DMS153 (cell line): Measurements from ENCODE around the gene GMPR.

ENCODE experiments used
- DNase-seq: peaks from one replicate; lab custom pipeline; 2025; lab: John Stamatoyannopoulos, UW

Gene GMPR

DNA sequence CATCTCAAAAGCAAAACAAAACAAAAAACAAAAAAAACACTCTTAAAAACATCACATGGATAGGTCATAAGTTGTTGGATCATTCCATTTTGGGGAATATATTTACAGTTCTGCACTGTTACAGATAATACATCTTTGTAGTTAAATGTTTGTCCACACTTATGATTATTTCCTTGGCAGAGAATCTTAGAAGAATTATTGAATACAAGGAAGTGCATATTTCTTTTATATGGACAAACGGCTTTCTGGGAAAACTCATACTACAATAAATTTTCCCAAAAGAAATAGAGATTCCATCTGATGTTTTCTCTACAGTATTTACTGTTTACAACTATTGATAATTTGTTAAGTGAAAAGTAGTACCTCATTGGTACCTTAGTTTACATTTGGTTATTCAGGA is 33.8 kb downstream of the GMPR start:
- no peak for DNase-seq

DNA sequence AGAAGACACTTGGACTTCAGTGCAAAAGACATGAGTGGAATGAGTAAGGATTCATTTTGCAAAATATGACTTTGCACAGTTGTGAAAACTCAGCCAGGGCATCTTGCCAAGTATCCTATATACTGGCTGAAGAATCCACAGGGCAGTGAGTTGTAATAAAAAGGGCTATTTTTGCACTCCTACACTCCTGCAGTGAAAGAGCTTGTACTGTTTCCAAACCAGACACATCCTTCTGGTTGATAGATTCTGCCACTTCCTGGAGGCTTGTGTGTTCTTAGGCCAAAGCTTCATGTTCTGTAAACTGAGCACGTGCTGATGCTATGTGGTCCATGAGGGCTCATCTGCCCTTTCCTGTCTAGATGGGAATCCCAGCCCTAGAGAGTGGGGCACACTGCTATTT is 34.9 kb downstream of the GMPR start:
- DNase-seq = no peak

DNA sequence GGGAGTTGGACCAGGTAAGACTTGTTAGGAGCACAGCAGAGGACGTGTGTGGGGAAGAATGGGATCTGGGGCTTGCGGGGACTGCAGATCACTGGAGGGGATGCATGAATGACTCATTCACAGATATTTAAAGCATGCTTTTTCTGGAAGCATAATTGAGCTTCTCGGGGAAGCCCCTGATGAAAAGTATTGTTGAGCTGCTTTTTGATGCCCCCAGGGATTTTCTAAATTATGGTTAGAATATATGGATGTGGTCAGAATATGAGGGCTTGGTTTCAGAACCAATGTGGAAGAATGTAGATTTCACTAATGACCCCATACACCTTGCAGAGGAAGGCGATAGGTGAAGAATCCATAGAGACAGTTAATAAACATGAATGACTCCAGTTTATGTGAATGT is 36.1 kb downstream of the GMPR start:
- DNase-seq = no peak

DNA sequence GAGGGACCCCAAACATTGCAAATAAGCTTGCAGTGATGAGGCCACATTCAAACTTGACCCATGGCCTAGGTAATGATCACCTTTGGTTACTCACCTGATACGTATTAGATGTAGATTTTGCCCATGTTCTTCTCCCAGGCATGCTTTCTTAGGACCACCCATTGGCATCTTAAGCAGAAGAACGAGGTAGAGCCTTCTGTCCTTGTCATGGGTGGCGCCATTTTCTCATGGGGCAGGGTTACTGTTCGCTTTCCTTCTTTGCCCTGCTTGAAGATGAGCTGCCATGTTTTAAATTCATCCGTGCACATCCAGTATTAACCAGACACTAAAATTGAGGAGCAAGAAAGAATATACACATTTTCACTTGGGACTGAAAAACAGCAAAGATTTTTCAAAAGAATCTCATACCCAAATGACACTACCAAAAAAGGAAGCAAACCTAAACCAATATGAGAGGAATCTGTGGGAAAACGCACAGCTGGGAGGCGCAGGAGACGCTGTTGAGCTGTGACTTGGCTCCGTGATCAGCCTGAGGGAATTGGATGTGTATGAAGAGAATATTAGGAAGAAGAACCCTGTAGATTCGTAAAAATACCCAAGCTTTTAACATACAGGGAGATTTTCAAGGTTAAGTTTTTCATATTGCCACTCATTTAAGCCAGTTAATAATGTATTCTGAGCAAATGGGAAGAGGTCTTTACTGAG is 36.6 kb downstream of the GMPR start:
- no peak for DNase-seq

DNA sequence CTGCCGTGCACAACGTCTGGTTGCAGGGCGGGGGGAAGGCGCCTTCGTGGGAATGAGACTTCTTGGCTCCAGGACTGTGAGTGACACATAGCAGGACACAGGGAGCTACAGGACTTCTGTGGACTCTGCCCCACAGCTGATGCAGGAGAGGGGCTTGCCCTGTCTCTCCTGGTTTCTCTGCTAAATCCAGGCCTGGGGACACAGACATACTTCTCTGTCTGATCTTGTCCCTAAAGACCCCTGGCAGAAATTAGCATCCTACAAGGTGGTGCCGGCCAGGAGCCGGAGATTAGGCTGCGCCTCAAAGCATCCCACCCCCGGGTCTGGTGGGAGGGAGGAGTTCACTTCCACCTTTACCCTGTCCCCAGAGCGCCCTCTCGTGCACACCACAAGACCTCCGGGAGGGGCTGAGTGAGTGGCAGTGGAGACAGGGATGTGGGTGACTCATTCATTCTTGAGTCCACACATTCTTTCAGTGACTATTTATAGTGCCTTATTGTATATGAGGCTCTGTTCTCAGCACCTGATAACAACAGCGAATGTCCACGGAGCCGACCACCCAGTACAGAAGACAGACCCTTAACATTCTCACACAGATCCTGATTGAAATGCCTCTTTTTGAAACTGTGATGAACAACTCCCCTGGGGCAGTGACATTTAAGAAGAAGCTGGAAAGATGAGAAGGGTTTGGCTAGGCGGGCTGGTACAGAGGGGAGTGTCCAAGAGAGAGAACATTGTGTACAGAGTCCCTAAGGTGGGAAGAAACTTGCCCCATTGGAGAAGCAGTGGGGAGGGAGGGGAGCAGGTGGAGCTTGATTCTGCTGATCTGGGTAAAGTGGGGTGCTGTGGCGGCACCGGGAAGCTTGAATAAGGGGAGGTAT is 39.0 kb downstream of the GMPR start:
- peak; percentile 28 for DNase-seq

DNA sequence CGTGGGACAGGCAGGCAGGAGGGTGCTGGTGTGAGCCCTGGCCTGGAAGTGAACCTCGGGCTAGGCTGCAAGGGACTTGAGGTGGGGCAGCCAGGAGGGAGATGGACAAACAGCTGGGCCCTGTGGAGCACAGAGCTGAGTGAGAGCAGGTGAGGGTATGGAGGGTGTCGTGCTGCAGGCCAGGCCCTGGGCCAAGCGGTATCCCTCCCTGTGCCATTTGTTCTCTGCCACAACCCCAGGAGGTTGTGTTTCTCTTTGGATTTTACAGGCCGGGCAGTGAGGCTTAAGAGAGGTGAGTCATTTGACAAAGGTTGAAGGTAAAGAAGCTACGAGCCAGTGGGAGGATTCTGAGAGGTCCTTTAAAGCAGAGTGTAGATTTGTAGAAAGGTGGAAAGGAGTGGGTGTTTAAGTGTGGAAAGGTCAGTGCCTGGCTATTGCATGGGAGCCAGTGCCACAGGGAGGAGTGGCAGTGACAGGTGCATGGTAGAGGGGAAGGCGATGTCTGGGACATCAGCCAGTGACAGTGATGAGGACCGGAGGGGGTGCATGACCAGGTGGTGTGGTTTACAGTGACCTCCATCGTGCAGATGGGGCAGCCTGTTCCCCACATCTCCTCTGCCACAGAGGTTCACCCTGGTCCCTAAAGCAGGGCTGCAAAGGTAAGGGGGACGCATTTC is 39.8 kb downstream of the GMPR start:
- DNase-seq = no peak

DNA sequence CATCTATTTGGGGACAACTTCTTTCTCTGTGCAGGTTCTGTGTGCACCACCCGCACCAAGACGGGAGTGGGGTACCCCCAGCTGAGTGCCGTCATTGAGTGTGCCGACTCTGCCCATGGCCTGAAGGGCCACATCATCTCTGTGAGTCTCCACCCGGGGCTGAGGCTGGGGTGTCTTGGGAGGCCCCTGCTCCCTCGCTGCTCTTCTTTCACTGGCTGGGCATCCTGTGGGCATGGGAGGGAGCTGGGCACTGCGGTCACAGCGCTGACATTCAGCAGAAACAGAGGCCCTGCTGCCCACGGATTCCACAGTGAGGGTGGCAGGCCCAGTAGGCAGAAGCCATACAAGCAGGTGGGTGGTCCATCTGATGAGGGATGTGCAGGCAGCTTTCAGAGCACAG is 40.4 kb downstream of the GMPR start:
- DNase-seq = no peak

DNA sequence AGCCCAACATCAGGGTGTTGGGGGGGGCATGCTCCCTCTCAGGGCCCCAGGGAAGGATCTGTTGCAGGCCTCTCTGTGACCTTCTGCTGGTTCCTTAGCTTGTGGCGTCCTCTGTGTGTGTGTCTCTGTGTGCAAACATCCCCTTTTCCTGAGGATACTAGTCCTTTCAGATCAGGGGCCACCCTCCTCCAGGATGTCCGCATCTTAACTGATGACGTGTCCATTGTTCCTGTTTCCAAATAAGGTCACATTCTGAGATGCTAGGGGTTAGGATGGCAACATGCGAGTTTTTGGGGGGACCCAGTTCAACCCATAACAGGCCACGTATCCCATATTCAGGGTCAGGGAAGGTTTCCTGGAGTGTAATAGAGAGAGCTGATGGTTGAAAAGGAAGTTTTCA is 40.9 kb downstream of the GMPR start:
- no peak for DNase-seq

DNA sequence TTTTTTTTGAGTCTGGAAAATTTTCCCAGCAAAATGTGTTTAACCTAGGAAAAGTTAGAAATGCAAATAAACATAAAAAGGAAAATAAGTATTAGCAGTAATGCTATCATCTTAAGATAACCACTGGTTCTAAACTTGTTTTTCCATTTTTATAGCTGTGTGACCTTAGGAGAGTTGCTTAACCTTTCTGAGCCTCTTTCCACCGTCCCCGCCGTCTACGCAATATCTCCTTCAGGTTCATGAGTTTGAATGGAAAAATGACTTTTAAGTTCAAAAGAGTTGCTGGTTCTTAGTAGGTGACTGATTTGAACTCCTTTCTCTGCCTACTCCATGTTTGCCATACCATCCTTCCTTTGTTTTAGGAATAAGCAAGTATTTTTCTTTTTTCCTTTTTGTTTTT is 44.0 kb downstream of the GMPR start:
- no peak for DNase-seq

DNA sequence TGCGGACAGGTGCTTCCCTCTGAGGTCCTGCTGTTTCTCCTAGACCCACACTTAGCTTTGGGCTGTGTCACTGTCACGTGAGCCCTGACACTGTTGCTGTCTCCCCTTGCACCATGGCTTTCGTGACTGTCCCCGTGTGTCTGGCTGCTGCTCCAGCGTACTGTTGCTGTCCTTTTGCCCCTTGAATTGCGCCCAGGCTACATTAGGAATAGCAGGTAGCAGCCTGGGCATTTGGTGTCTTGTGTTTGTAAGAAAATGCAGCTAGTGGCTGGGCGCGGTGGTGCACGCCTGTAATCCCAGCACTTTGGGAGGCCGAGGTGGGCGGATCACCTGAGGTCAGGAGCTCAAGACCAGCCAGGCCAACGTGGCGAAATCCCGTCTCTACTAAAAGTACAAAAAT is 46.1 kb downstream of the GMPR start:
- no peak for DNase-seq

DNA sequence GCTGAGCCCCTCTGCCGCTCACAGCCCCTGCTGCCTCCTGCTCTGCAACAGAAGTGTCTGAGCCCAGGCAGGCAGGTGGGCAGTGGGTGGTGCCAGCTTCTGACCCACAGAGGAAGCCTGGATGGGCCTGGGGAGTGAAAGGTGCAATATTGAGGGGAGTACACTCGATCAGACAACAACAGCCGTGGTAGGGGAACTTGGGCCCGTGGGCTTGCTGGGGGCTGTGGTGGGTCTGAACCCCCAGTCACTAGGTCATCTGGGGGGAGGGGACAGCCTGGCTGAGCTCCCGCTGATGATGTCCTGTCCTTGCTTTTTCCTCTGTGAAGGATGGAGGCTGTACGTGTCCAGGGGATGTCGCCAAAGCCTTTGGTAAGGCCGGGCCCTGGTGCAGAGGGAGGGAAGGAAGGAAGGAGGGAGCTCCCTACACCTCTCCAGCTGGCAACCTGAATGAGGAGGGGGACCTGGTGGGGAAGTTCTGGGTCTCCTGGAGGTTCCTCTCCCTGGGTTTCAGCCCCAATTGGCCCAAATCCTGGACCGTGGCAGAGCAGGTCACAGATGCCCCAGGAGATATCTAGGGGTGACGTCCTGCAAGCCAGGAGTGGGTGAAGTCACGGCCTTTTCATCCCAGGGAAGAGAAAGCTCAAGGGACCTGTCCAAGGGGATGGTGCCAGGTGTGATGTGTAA is 47.2 kb downstream of the GMPR start:
- no peak for DNase-seq

DNA sequence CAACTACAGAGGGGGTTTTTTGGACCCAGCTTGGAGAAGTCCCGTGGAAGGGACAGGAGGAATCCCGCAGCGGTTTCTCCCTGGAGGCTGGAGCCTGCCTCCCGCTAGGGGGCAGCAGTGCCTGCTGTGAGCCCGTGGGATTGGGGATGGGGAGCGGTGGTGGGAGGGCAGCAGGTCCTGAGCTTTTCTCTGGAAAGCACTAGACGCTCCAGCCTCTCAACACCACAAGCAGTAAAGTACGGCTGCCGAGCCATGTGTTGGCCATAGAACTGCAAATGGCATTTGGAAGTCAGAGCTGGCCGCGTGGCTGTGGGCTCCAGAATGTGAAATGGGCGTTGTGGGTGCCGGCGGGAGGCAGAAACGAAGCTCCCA is 47.8 kb downstream of the GMPR start:
- no peak for DNase-seq

DNA sequence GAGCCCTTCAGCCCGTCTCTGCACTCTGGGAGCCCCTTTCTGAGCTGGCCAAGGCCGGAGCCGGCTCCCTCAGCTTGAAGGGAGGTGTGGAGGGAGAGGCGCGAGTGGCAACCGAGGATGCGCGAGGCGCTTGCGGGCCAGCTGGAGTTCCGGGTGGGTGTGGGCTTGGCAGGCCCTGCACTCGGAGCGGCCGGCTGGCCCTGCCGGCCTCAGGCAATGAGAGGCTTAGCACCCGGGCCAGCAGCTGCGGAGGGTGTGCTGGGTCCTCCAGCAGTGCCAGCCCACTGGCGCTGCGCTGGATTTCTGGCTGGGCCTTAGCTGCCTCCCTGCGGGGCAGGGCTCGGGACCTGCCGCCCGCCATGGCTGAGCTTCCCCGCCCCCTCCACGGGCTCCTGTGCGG is 49.8 kb downstream of the GMPR start:
- DNase-seq = no peak

DNA sequence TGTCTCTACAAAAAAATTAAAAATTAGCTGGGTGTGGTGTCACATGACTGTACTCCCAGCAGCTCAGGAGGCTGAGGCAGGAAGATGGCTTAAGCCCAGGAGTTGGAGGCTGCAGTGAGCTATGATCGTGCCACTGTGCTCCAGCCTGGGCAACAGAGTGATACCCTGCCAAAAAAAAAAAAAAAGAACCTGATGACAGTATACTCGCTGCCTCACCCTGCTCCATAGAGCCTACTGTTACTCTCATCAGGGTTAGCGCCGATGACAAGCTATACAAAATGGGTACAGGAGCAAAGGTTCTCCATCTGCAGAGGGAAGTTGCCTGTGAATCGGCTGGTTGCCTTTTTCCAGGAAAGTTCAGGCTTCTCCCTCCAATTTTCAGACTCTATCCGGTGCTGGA is 53.4 kb downstream of the GMPR start:
- DNase-seq = no peak

DNA sequence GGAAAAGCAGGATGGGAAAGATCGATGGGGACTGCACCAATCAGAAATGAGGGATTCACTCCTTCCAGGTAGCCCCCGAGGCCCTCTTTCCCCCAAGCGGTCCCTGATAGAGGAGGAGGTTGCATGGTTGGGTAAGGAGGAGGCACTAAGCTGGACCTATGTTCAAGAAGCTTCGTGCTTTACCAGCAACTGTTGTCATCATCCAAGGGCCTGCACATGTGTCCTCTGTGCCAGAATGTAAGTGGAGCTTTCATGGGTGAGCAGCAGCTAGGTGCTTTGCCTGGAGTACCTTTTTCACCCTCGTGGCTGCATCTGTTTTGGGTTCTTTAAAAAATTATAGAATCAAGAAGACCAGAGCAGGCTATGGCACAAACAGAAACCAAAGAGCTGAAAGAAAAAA is 54.0 kb downstream of the GMPR start:
- DNase-seq = no peak

DNA sequence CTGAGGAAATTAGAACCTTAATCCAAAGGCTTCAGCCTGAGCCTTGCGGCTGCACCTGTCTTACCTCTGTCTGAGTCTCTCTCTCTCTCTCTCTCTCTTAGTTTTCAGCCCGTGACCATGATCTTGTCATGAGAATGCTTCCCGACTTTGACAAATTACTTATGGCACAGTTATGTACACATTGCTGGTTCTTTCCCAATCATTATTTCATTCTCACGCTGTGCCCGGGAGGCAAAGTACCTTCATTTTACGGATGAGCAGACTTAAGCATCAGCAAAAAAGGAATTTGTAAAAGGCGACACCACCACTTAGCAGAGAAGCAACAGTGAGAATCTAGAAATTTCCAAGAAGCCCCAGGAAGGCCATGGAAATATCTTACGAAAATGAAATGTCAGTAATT is 54.6 kb downstream of the GMPR start:
- DNase-seq = no peak

DNA sequence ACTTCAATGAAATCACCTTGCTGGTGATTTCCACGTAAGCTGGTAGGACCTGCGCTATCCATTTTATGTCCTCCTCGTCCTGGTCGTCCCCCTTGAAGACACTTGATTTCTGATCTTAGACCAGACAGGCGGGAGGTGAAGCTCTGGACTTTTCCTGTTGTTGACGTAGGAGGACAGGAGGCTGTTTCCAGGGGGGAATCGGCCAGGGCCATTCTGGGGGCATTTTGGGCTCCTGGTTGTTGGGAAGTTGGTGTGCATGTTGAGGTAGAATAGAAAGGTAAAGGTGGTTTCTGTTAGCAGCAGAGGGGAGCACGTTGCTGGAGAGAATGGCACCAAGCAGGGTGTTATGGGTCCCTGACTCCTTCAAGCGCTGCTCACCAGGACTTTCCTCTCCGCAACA is 56.0 kb downstream of the GMPR start:
- DNase-seq = no peak

DNA sequence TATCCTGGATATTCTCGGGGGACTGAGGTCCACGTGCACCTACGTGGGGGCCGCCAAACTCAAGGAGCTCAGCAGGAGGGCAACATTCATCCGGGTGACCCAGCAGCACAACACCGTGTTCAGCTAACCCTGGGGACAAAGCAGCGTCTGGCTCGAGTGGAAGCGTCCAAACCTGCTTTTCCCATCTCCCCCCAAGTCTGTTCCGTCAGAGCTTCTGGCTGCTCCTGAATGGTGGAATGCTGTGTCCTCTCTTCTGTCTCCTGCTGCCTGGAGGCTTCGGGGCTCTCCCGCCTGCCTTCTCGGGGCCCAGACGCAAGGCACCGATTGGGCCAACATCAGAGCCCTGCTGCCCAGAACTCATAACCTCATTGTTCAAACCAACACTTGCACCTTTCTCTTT is 56.7 kb downstream of the GMPR start:
- no peak for DNase-seq

DNA sequence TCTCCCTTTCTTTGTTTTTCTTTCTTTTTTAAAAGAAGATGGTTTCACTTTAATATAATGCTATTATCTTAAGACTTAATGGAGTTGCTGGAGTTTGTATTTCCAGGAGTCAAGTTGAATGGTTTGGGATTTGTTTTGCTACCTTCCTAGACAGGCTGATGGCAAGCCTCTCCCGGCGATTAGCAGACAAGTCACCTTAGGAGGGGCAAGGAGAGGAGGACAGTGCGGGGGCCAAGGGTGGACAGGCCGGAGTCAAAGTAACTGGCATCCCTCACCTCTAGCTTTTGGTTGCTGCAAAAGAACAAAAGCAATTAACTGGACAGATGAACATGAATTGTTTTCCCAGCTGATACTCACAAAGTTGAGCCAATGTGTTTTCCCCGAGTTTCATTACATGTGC is 57.1 kb downstream of the GMPR start:
- DNase-seq = no peak

DNA sequence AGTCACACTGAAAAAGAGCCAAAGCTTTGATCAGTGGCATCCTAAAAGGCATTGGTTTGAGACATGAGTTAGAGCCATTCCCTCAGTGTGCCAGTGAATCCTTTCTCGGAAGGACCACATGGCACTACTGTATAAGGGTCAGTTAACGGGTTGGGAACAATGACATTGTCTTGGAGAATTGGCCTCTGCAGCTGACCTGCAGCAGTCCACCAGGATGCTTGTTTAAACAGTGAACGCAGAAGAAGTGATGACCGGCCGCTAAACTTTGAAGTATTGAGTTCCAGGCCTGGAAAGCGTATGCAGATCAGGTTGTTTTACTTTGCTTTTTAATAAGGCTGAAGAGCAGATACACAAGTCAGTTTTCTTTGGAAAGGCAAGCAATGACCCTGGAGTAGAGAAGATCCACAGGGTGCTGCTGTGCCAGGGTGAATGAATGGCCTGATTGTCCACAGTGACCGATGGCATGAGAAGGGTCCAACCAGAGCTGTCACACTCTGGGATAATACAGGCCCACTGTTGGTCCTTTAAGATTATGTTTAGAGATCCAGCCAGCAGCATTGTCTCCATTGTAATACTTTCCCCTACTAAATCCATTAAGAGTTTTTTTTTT is 57.8 kb downstream of the GMPR start:
- no peak for DNase-seq

DNA sequence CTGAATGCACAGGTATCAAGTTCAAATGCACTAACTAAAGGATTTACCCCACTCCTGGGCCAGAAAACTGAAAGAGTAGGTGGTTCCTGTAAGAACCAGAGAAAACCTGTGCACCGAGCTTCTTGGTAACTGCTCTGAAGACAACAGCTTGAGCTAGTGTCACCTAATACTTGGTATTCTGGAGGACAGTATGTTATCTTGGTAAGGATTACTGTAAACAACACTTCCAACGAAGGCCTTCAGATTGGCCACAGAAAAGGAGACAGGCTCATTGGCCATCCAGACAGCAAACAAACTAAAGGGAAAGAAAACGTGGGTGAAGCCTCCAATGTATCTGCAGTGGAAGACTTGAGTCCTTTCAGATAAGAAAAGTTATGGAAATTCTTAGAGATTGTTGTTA is 61.5 kb downstream of the GMPR start:
- no peak for DNase-seq

DNA sequence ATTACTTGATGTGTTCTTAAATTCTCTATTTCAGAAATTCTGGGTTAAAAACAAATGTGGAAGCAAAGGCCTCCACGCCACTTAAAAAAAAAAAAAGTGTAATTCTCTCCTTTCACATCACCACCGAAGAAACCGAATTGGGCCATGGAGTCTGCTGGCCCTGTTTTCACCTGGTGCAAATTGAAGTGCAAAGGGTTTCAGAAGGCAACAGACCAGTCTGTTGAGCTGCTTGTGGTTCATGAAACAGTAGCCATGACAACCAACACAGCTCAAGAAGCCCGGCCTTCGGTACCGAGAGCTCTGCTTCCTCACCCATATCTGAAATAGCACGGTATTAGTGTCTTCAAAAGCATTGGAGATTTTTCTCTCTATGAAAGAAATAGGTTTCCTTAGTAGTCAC is 63.1 kb downstream of the GMPR start:
- peak; percentile 49 for DNase-seq
